DND-41 (cell line): ENCODE results near the gene MOGAT2.

Source experiments
- ATAC-seq: fragments of 200-7000 bp; cut with Tn5 transposase; 3 replicates; pipeline ENCODE4 v1.9.1; 2021; ENCODE audit warnings: low read depth; ENCODE audit not compliant: insufficient read depth
- DNase-seq: peaks from one replicate; pipeline ENCODE4 v3.0.0-alpha.2; 2020
- H2AFZ ChIP-seq: 2 replicates; pipeline ENCODE4 v1.6.0; 2012; ENCODE audit warnings: low read depth, low read length
- H3K27ac ChIP-seq: 2 replicates; pipeline ENCODE4 v1.5.1; 2012; ENCODE audit warnings: low read length, inconsistent platforms
- H3K27me3 ChIP-seq: fragments of 200-600 bp; sonication (generic); 2 replicates; pipeline ENCODE4 v1.6.0; 2012; ENCODE audit warnings: low read length, mild to moderate bottlenecking, inconsistent platforms; ENCODE audit not compliant: insufficient read depth, poor library complexity
- H3K36me3 ChIP-seq: 2 replicates; pipeline ENCODE4 v1.5.1; 2012; ENCODE audit warnings: low read length, inconsistent platforms; ENCODE audit not compliant: insufficient read depth
- H3K4me1 ChIP-seq: 2 replicates; pipeline ENCODE4 v1.5.1; 2012; ENCODE audit warnings: mild to moderate bottlenecking, low read length; ENCODE audit not compliant: insufficient read depth
- H3K4me2 ChIP-seq: 2 replicates; pipeline ENCODE4 v1.6.0; 2012; ENCODE audit warnings: mild to moderate bottlenecking, moderate library complexity, low read length, inconsistent platforms; ENCODE audit not compliant: insufficient read depth
- H3K4me3 ChIP-seq, 2 experiments: fragments of 200-600 bp in 1 of 2; shearing (Covaris generic) in 1 of 2; 2 replicates each; pipeline ENCODE4 v1.5.1; 2012 to 2016; ENCODE audit warnings: inconsistent platforms in 2 of 2, low read length in 2 of 2, mild to moderate bottlenecking in 2 of 2, low read depth in 1 of 2, moderate library complexity in 1 of 2
- H3K79me2 ChIP-seq: 2 replicates; pipeline ENCODE4 v1.6.0; 2012; ENCODE audit warnings: low read length, inconsistent platforms; ENCODE audit not compliant: insufficient read depth
- H3K9ac ChIP-seq: 2 replicates; pipeline ENCODE4 v1.6.0; 2012; ENCODE audit warnings: low read depth, mild to moderate bottlenecking, inconsistent platforms, low read length, moderate library complexity
- H3K9me3 ChIP-seq: 2 replicates; pipeline ENCODE4 v1.5.1; 2012; ENCODE audit warnings: low read length, moderate library complexity, mild to moderate bottlenecking, inconsistent platforms; ENCODE audit not compliant: insufficient read depth, severe bottlenecking
- H4K20me1 ChIP-seq: 2 replicates; pipeline ENCODE4 v1.6.0; 2012; ENCODE audit warnings: low read length; ENCODE audit not compliant: insufficient read depth
- CTCF ChIP-seq: IDR thresholded peaks from 2 replicates; pipeline ENCODE4 v1.5.1; 2012; ENCODE audit warnings: borderline replicate concordance, low read length, moderate library complexity, mild to moderate bottlenecking; ENCODE audit not compliant: poor library complexity, severe bottlenecking; ENCODE audit errors: extremely low read depth
- EZH2 ChIP-seq: IDR thresholded peaks from 3 replicates; pipeline ENCODE4 v1.6.1; 2012; ENCODE audit warnings: borderline replicate concordance, low read depth, mild to moderate bottlenecking, moderate library complexity, low read length, inconsistent platforms; ENCODE audit not compliant: severe bottlenecking

Gene MOGAT2

GRCh38 chr11:75728992-75729391 is 11.4 kb downstream of the MOGAT2 start:
- Histone ChIP-seq H3K9me3 (no peaks in the 10 kb centered on the region), H3K27ac (no peak overlapping the region), H3K9ac (no peak overlapping the region), H3K4me3 (no peak overlapping the region), H3K36me3 (no peaks in the 10 kb centered on the region), H3K4me2 (no peak overlapping the region), H2AFZ (no peak overlapping the region), H3K27me3 (peaks cover 10% of the 10 kb centered on the region), H3K79me2 (no peaks in the 10 kb centered on the region), H4K20me1 (no peaks in the 10 kb centered on the region; the same call in 1 of the 2 replicates), H3K4me1 (no peaks in the 10 kb centered on the region)
- ATAC-seq (no peak), DNase-seq (no peak)
- no peak for TF ChIP-seq EZH2
- no peak for TF ChIP-seq CTCF

GRCh38 chr11:75731095-75731494 is 13.5 kb downstream of the MOGAT2 start:
- H3K79me2 ChIP-seq: no peaks in the 10 kb centered on the region
- H3K9me3 ChIP-seq: no peaks in the 10 kb centered on the region
- H2AFZ ChIP-seq: no peak overlapping the region
- ATAC-seq (no peak), DNase-seq (no peak)
- H3K9ac ChIP-seq: no peak overlapping the region
- H3K27ac ChIP-seq: no peak overlapping the region
- H3K27me3 ChIP-seq: peaks cover 23% of the 10 kb centered on the region
- no peaks in the 10 kb centered on the region for H4K20me1 ChIP-seq
- H3K4me1 ChIP-seq: no peaks in the 10 kb centered on the region
- no peaks in the 10 kb centered on the region for H3K36me3 ChIP-seq
- no peak for TF ChIP-seq CTCF
- H3K4me2 ChIP-seq: no peak overlapping the region
- H3K4me3 ChIP-seq: no peak overlapping the region

GRCh38 chr11:75733071-75733430 is 15.4 kb downstream of the MOGAT2 start:
- ATAC-seq (no peak), DNase-seq (no peak)
- no peaks in the 10 kb centered on the region for H4K20me1 ChIP-seq
- no peaks in the 10 kb centered on the region for H3K36me3 ChIP-seq
- H3K27me3 ChIP-seq: peaks cover 28% of the 10 kb centered on the region
- no peak overlapping the region for H3K4me2 ChIP-seq
- H3K9ac ChIP-seq: no peak overlapping the region
- H3K4me1 ChIP-seq: no peaks in the 10 kb centered on the region
- no peaks in the 10 kb centered on the region for H3K79me2 ChIP-seq
- H3K27ac ChIP-seq: no peak overlapping the region
- no peaks in the 10 kb centered on the region for H3K9me3 ChIP-seq
- no peak overlapping the region for H3K4me3 ChIP-seq
- TF ChIP-seq CTCF (no peak), EZH2 (no peak)
- no peak overlapping the region for H2AFZ ChIP-seq
